GM13977 (cell line): ENCODE measurements around the gene TMEM223.
"Not testable (repeated sequence)": the region's sequence is repeated elsewhere in the genome, so short reads cannot be mapped to it uniquely, and the experiment has no call there.

ENCODE experiments used
- DNase-seq: peaks from one replicate; pipeline ENCODE4 v3.0.0; 2012; ENCODE audit warnings: low spot score
- CTCF ChIP-seq: IDR thresholded peaks from 2 replicates; pipeline ENCODE4 v1.5.1; 2012; ENCODE audit warnings: mild to moderate bottlenecking, control low read depth; ENCODE audit not compliant: insufficient read depth; ENCODE audit errors: extremely low read depth, missing control alignments
- in situ Hi-C: fragments of 300-500 bp; cut with MboI; formaldehyde crosslinking; loops from one replicate; pipeline ENCODE4 v1.12.0; 2022; ENCODE audit warnings: low sequenced_read_pairs, low pct_unique_long_range_greater_than_20kb, mixed read lengths, inconsistent platforms; ENCODE audit not compliant: unreplicated experiment

Gene TMEM223

DNA sequence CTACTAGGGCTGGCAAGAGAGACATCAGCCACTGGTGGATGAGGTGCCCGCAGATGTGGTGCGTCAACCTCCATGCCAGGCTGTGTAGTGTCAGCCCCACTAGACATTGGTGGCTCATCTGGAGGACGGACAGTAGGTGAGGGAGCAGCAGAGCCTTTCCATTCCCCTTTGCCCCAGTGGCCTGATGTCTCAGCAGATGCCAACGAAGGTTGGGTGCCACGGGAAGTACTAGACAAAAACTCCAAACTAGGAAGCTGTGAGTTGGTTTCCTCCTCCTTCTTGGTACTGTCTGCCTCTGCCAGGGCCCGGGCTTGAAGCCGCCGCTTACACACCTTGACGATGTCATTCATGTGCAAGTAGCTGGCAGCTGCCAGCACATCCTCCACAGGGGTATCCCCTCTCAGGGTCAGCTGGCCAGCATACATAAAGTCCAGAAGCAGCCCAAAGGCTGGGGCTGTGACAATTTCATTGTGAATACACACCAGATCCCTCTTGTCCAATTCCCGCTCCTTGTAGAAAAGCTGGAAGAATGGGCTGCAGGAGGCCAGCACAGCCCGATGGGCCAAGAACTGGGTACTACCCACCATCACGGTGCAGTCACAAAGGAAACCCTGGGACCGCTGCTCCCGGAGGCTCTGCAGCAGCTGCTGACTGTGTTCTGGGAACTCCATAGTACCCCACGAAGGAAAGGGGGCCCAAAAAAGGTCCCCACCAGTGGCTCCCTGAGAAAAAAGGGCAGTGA, 38.6 kb downstream of the TMEM223 start:
- in situ Hi-C loops: no loop called here
- DNase-seq: no peak
- TF ChIP-seq CTCF: no peak

DNA sequence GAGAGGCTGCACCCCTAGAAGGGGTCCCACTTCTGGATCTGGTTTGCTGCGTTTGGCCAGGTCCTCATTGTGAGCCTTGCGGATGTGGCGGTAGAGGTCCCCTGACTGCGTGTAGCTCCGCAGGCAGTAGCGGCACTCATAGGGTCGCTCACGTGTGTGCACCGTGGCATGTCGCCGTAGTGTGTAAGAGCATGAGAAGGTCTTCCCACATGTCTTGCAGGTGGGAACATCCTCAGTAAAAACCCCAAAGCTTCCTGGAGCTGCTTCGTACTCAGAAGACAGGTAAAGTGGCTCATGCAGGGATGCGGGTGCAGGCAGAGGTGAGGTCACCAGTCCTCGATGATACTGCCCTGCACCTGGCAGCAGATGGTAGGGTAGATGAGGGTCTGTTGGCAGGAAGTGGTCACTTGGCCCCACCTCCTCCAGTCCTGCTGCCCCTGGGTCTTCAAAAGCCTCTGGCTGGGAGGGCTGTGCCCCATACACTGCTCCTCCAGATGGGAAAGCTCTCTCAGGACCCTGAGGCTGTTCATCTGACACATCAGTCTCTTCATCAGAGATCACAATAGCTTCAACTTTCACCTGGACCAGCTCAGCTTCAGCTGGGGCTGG, 39.5 kb downstream of the TMEM223 start:
- in situ Hi-C loops: no loop called here
- no peak for DNase-seq
- no peak for TF ChIP-seq CTCF

DNA sequence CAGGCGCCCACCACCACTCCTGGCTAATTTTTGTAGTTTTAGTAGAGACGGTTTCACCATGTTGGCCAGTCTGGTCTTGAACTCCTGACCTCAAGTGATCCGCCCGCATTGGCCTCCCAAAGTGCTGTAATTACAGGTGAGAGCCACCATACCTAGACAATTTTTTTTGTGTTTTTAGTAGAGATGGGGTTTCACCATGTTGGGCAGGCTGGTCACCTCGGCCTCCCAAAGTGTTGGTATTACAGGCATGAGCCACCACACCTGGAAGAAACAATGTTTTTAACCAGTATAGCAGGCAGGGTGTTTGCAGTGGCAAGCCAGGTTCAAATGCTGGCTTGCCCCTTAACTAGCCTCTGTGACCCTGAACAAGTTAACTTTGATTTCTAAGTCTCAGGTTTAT, 41.9 kb downstream of the TMEM223 start:
- DNase-seq, in situ Hi-C loops: not testable (repeated sequence)

- no peak for DNase-seq
- in situ Hi-C loops: no loop called here
- TF ChIP-seq CTCF: no peak
These were observed 44.2 kb downstream of the TMEM223 start for GRCh38 chr11:62747475-62748160.
